Panc1 (cell line): ENCODE measurements around the gene PLEKHA1.

Experiments
- TCF7L2 ChIP-seq: IDR thresholded peaks from 2 replicates; pipeline ENCODE4 v1.6.1; 2011; ENCODE audit warnings: mild to moderate bottlenecking, low read depth, low read length, inconsistent platforms
- TF ChIP-seq, protein P1 (sequence below): fragments of 450-650 bp; IDR thresholded peaks from 2 replicates; pipeline ENCODE4 v1.5.1; 2017; ENCODE audit warnings: mild to moderate bottlenecking

GRCh38 chr10:122325235-122325634 lies 49.3 kb upstream of the PLEKHA1 start:
- TF ChIP-seq, protein P1, sequence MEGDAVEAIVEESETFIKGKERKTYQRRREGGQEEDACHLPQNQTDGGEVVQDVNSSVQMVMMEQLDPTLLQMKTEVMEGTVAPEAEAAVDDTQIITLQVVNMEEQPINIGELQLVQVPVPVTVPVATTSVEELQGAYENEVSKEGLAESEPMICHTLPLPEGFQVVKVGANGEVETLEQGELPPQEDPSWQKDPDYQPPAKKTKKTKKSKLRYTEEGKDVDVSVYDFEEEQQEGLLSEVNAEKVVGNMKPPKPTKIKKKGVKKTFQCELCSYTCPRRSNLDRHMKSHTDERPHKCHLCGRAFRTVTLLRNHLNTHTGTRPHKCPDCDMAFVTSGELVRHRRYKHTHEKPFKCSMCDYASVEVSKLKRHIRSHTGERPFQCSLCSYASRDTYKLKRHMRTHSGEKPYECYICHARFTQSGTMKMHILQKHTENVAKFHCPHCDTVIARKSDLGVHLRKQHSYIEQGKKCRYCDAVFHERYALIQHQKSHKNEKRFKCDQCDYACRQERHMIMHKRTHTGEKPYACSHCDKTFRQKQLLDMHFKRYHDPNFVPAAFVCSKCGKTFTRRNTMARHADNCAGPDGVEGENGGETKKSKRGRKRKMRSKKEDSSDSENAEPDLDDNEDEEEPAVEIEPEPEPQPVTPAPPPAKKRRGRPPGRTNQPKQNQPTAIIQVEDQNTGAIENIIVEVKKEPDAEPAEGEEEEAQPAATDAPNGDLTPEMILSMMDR, result no peak
- TF ChIP-seq TCF7L2, result no peak
